Measurements from ENCODE around the gene FAM25C. TPM values are rescaled to one million over a fixed set of nuclear protein-coding genes. Genes with fewer than 3 reads are reported as not detected.
"Not testable (repeated sequence)": the region's sequence is repeated elsewhere in the genome, so short reads cannot be mapped to it uniquely, and the experiment has no call there.

The FAM25C gene
- total RNA-seq (2014; rRNA removed), result not detected in 2 replicates
- not detected for polyA plus RNA-seq (2012)

- not testable (repeated sequence) for DNase-seq (ENCODE audit: low read depth)
Measured at GRCh38 chr10:47999691-48000090, at the start of gene FAM25C. TSS of gene FAM25C (minus strand) at chr10:47999791. CDS start at chr10:47999765, 26 bp downstream.

DNA sequence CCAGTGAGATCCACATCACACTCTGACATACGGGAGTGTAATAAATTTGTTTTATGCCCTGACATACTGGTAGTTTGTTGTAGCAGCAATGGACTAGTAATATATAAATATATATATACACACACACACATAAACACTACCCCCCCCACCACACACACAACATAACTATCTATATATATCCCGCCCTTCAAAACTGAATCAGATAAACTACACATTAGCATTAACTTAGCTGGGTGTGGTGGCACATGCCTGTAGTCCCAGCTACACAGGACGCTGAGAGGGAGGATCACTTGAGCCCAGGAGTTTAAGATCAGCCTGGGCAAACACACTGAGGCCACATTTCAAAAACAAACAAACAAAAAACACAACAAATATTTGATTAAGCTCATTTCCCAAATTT is 45.0 kb upstream of the FAM25C start:
- DNase-seq (ENCODE audit: low read depth), result not testable (repeated sequence)

GRCh38 chr10:48031390-48031789 is 31.8 kb upstream of the FAM25C start:
- not testable (repeated sequence) for DNase-seq (ENCODE audit: low read depth)

- not testable (repeated sequence) for DNase-seq (ENCODE audit: low read depth)
Measured at GRCh38 chr10:48002306-48002705, 2.7 kb upstream of the FAM25C start.

DNA sequence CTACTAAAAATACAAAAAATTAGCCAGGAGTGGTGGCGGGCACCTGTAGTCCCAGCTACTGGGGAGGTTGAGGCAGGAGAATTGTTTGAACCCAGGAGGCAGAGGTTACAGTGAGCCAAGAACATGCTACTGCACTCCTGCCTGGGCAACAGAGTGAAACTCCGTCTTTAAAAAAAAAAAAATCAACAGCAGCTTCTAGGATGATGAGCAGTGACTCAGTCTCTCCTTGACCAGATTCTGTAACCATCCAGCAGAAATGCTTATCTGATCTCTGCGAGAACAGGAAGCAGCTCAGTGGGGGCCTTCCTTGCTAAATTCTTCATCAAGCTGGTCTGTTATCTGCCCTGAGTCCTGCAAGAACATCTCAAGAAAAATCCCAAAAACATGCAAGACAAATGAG is 5.5 kb downstream of the FAM25C start:
- not testable (repeated sequence) for DNase-seq (ENCODE audit: low read depth)

GRCh38 chr10:47992560-47992959 is 7.0 kb downstream of the FAM25C start:
- DNase-seq (ENCODE audit: low read depth), result not testable (repeated sequence)

- not testable (repeated sequence) for DNase-seq (ENCODE audit: low read depth)
Measured at GRCh38 chr10:47991706-47992105, 7.9 kb downstream of the FAM25C start.

DNA sequence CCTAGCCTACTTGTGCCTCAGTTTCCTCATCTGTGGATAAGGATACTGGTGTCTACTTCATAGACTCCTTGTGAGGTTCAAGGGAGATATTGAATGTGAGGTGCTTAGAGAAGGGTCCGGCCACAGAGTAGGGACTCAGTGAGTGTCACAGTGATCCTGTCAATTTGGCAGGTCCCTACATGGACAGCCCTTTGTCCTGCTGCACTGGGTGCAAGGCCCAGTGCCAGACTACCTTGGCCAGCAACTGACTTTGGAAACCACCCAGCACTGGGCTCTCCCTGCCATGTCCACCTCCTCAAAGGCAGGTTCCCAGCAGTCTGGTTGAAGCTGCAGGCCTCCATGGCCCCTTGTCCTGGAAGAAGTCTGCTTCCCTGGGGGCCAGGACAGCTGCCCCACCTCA is 9.5 kb downstream of the FAM25C start:
- not testable (repeated sequence) for DNase-seq (ENCODE audit: low read depth)

DNA sequence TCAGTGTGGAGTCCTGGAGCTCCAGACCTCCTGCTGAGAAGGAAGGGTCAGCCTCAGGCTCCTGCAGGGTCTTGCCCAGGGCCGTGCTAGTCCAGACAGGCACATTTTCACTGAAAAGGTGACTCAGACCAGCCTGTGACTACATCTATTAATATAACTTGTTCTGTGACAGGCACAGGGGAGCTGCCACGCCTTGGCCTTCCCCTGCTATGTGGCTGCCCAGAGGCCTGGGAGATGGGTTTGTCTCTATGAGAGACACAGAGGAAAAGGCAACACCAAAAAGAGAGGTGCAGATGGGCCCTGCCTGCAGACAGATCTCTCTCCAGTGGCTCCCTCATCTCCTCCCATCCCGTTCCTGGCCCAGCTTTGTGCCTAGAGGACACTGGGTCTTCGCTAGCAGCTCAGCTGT is 10.0 kb downstream of the FAM25C start:
- not testable (repeated sequence) for DNase-seq (ENCODE audit: low read depth)

DNA sequence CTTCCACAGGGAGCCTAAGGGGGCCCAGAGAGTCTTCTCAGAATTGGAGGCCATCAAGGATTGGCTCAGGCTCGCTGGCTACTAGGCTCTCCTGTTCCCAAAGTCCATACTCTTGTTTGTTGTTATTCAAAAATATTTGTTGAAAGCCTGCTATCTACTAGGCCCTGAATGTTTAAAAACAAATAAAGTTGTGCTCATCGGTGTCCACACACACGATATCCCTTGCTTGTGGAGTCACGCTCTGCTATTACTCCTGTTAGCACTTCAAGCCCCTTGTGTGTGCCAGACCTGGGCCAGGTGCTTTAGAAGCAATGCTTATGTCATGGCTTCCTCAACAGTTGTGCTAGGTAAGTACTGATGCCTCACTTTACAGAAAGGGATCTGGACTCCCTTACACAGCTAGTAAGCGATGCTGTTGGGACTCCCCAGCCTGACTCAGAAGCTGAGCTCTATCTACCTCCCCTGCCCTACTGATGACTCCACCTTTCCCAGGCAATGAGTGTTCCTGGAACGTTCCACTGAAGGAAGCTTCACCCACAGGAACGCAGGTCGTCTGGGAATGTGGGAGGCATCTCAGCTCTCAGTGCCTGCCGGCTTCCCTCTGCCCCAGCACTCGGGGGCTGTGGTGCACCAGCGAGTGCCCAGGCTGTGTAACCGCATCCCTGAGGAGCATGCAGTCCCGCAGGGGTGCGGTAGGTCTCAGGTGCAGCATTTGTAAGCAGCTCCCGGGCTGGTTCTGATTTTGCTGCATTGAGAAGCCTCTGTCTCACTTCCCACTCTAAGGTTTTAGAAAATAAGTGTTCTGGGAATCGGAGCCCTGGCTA is 10.7 kb downstream of the FAM25C start:
- not testable (repeated sequence) for DNase-seq (ENCODE audit: low read depth)

- not testable (repeated sequence) for DNase-seq (ENCODE audit: low read depth)
Measured at GRCh38 chr10:47987952-47988351, 11.6 kb downstream of the FAM25C start.

GRCh38 chr10:47986413-47987230 is 13.0 kb downstream of the FAM25C start:
- DNase-seq (ENCODE audit: low read depth), result not testable (repeated sequence)

DNA sequence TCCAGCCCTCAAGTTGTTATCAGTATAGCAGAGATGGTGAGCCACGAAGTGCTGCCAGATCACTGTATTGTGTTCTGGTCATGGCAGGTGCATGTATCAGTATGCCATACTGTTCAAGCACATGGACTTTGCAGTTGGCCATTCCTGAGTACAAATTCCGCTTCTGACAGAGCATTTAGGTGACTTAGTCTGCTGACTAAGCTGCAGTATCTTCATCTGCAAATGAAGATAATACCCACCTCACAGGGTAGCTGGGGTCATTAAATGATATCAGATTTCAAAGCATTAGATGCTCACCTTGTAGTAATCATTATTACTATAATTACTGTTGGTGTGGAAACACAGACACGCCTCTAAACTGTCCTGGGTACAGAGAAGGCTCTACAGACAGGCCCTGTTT is 24.2 kb downstream of the FAM25C start:
- not testable (repeated sequence) for DNase-seq (ENCODE audit: low read depth)

DNA sequence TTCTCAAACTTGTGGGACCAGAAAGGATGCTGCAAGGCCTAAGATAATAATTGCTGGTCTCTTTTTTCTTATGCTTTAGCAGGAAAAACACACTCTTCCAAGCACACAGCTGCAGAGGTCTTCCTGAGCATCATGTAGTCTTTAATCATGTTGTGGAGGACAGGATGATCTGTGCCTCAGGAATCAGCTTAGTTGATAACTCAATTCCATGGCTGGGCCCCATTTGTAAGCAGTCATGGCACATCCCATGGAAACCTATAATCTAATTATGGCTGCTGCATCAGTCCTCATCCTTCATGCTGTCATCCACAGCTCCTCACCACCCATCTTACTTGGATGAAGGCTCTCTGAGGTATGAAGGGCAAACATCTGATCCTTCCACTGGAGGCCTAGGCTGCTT is 26.5 kb downstream of the FAM25C start:
- not testable (repeated sequence) for DNase-seq (ENCODE audit: low read depth)

- DNase-seq (ENCODE audit: low read depth), result not testable (repeated sequence)
Measured at GRCh38 chr10:47972077-47972476, 27.5 kb downstream of the FAM25C start.

GRCh38 chr10:47971598-47971997 is 28.0 kb downstream of the FAM25C start:
- DNase-seq (ENCODE audit: low read depth), result not testable (repeated sequence)

GRCh38 chr10:47970047-47970446 is 29.5 kb downstream of the FAM25C start:
- not testable (repeated sequence) for DNase-seq (ENCODE audit: low read depth)

- not testable (repeated sequence) for DNase-seq (ENCODE audit: low read depth)
Measured at GRCh38 chr10:47968988-47969387, 30.6 kb downstream of the FAM25C start.

DNA sequence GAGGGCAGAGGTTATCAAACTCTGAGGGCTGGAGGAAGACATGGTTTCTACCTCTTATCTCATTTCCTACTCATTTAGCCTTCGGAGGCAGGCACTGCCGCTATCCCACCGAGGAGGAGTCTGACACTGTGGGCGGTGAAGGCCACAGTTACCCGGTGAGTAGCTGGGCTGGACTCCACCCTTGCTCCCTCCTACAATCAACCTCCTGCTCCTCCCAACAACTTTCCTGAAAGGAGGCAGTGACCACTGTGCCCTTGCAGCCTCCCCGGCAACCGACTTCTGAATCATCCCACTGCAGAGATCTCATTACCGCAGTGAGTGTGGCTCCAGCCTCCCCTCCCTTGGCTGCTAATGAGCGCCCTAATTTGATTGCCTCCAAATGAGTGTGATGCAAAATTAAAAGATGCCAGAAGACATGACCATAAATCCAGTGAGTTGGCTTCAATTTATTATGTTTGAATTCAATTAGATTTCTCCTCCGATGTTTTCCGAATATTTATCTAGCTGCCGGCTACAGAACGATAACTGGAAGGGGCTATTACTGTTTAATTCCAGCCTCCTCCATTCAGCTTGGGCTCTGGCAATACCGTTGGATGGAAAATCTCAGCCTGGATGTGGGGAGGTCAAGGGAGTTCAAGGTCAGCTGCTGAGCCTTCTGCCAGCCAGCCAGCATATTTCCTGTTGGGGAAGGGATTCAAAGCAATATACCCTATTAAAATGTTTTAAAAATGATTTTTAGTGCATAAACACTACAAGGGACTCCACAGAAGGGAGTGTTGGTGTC is 35.1 kb downstream of the FAM25C start:
- not testable (repeated sequence) for DNase-seq (ENCODE audit: low read depth)

DNA sequence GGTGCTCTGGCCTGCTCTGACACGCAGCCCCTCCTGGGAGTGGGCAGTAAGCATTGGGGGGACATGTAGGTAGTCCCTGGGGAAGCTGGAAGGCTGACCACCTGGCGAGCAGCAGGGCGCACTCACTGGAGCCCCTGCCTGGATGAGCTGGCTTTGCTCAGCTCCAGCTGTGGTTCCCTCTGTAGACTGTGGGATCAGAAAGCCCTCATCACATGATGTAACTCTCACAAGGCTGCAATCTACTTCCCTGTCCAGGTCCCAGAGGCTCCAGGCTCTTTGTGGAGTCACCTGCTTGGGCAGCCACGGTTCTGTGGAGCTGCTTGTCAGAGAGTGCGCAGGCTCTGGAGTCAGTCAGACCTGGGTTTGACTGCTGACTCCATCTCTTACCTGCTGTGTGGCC is 36.8 kb downstream of the FAM25C start:
- not testable (repeated sequence) for DNase-seq (ENCODE audit: low read depth)

DNA sequence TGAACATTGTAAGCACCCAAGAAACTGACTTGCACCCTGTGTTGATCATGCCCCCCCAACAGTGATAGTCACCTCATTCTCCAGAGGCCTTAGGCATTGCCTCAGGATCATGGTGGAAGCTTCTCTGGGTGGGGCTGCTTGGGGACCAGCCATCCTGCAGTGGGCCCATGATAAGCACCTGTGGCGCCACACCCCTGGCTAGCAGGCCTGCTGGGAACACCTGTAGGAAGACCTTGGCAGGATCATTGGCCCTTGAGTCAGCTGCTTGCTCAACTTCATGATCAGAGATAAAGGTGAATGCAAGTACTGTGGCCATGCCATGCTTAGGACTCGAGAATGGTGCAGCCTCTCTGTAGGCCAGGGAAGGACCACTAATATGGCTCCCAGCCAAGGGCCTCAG is 38.9 kb downstream of the FAM25C start:
- DNase-seq (ENCODE audit: low read depth), result not testable (repeated sequence)
